Amygdala (tissue), 56 donors: ENCODE results near the gene DNAH14.
"Not testable (repeated sequence)": the region's sequence is repeated elsewhere in the genome, so short reads cannot be mapped to it uniquely, and the experiment has no call there.

Experiments used
- DNase-seq, 56 donors: peaks; one replicate each; lab custom pipeline; 2025; lab: John Stamatoyannopoulos, UW

DNAH14 gene

DNA sequence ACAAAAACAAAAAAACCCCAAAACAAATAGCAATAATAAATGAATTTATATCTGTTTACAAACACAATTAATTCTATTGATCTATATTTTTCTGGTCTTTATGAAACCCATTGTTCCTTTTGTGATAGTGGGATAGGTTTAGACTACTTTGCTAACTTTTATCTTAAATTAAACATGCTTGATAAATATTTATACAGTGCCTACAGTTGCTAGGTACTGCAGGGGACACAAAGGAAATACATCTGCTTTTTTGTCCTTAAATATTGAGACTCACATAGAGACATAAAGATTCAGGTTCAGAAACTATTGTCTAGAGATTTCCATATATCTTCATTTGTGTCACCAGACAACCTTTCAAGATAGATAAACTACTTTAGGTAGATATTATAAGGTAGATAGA, 8.5 kb upstream of the DNAH14 start:
- DNase-seq, result no peak

- DNase-seq, result no peak
Observed at GRCh38 chr1:224921354-224921753, 8.1 kb upstream of the DNAH14 start.

GRCh38 chr1:224922404-224923164, 6.9 kb upstream of the DNAH14 start:
- DNase-seq, result no peak

DNA sequence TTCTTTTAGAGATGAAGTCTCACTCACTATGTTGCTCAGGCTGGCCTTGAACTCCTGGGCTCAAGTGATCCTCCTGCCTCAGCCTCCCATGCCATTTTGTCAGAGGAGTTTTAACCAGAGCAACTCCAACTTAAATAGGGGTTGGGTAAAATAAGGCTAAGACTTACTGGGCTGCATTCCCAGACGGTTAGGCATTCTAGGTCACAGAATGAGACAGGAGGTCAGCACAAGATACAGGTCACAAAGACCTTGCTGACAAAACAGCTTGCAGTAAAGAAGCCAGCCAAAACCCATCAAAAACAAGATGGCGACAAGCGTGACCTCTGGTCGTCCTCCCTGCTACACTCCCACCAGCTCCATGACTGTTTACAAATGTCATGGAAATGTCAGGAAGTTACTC, 5.7 kb upstream of the DNAH14 start:
- no peak for DNase-seq

- DNase-seq, result not testable (repeated sequence)
Observed at GRCh38 chr1:224927631-224928030, 1.8 kb upstream of the DNAH14 start.

DNA sequence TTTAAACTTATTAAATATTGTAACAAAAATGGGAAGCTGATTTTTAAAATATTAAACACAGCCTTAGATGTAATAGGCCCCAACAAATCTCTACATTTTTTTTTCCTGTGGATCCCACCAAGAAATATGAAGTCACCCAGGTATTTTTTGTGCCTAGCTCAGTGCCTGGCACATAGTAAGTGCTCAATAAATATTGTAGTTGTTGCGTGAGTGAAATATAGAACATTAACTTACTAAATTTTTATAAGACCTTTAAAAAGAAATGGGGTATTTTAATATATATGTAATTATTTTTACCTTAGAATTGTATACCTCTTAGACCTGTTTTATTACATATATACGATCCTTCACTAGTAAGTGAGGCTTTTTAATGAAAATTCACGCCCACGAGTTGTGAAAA, 569 bp upstream of the DNAH14 start:
- DNase-seq, result no peak

GRCh38 chr1:224931605-224932004, 2.1 kb downstream of the DNAH14 start:
- no peak for DNase-seq

- no peak for DNase-seq
Observed at GRCh38 chr1:224932607-224933249, 3.3 kb downstream of the DNAH14 start.

DNA sequence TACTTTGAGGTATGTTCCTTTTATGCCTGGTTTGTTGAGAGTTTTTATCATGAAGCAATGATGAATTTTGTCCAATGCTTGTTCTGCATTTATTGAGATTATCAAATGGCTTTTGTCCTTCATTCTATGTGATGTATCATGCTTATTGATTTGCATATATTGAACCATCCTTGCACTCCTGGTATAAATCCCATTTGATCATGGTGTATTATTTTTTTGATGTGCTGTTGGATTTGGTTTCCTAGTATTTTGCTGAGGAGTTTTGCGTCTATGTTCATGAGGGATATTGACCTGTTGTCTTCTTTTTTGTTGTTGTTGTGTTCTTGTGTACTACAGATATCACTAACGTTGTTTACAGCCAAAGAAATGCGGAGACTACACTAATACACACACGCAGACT, 4.1 kb downstream of the DNAH14 start:
- no peak for DNase-seq

DNA sequence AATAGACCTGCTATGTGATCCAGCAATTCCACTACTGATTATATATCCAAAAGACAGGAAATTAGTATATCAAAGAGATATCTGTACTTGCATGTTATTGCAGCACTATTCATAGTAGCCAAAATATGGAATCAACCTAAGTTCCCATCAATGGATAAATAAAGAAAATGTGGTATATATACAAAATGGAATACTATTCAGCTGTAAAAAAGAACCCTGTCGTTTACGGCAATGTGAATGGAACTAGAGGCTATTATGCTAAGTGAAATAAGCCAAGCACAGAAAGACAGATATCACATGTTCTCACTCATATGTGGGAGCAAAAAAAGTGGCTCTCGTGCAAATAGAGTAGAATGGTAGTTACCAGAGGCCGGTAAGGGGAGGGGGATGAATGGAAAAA, 9.2 kb downstream of the DNAH14 start:
- DNase-seq, result no peak

DNA sequence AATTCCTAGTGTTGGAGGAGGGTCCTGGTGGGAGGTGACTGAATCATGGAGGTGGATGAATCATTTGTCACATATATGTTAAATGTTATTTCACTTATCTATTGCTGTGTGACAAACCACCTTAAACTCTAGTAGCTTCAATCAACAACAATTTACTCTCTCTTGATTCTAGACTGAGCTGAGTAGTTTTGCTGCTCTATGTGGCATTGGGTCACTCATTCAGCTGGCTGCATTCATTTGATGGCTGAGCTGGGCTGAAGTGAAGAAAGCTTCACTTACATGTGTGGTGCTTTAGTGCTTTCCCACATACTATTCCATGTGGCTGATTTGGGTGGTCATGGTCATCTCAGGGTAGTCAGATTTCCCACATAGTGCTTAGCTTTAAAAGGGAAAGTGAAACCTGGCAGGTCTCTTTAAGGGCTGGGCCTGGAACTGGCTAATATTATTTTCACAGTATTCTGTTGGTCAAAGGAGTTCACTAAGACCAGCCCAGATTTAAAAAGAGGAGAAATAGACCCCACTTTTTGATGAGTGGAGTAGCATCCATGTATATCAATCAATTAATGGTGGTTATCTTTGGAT, 10.5 kb downstream of the DNAH14 start:
- DNase-seq, result no peak

- DNase-seq, result not testable (repeated sequence)
Observed at GRCh38 chr1:224940735-224941134, 11.3 kb downstream of the DNAH14 start.

DNA sequence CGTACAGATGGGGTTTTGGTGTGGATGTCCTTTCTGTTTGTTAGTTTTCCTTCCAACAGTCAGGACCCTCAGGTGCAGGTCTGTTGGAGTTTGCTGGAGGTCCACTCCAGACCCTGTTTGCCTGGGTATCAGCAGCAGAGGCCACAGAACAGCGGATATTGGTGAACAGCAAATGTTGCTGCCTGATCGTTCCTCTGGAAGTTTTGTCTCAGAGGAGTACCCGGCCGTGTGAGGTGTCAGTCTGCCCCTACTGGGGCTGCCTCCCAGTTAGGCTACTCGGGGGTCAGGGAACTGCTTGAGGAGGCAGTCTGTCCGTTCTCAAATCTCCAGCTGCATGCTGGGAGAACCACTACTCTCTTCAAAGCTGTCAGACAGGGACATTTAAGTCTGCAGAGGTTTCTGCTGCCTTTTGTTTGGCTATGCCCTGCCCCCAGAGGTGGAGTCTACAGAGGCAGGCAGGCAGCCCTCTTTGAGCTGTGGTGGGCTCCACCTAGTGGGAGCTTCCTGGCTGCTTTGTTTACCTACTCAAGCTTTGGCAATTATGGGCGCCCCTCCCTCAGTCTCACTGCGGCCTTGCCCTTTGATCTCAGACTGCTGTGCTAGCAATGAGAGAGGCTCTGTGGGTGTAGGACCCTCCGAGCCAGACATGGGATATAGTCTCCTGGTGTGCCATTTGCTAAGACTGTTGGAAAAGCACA, 16.3 kb downstream of the DNAH14 start:
- not testable (repeated sequence) for DNase-seq

- not testable (repeated sequence) for DNase-seq
Observed at GRCh38 chr1:224946349-224946691, 16.8 kb downstream of the DNAH14 start.

DNA sequence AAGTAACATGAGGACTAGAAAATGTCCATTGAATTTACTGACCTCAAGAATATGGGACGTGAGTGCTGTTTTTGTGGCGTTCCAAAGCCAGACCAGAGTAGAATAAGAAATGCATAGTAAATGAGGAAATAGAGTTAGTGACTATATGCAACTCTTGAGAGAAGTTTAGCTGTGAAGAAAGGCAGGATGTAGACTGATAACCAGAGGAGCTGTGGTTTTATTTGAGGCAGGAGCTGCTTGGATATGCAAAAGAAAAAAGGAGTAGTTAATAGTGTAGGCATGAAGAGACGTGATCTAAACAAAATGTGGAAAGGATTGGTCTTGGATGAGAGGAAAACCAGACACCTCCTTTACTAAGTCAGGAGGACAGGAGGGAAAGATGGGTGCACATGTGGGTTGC, 28.2 kb downstream of the DNAH14 start:
- DNase-seq, result no peak

GRCh38 chr1:224958490-224958889, 29.0 kb downstream of the DNAH14 start:
- DNase-seq, result no peak

- no peak for DNase-seq
Observed at GRCh38 chr1:224959115-224959514, 29.6 kb downstream of the DNAH14 start.

- no peak for DNase-seq
Observed at GRCh38 chr1:224959656-224960055, 30.2 kb downstream of the DNAH14 start.

DNA sequence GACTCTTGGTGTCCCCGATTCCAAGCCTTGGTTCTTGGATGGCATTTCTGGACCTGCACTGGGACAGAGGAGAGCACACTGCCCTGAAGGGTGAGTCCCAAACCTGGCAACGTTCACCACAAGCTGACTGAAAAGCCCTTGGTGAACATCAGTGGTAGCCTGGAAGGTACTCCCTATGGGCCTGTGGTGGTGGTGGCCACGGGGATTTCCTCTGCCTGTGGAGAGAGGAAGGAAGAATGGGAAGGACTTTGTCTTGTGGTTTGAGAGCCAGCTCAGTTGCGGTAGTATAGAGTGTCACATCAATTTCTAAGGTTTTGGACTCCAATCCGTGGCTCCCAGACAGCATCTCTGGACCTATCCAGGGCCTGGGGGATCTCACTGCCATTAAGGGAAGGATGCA, 50.7 kb downstream of the DNAH14 start:
- no peak for DNase-seq

DNA sequence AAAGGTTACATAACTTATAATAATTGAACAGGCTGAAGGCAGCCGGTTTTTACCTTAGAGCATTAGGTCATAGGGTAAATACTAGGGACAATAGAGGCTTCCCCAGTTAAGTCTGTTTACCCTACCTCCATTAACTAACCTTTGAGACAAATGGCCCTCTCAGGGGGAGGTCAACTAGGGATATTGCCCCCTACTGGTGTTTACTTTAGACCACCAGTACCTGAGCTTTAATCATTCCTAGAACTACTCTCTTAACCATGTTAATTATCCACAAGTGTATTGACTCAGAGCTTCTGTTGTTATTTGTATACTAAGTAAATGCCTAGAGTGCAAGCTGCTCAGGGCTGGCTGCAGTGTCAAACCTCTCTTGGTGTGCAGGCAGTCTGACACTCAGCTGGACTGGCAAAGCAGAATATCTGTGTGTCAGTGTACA, 52.5 kb downstream of the DNAH14 start:
- not testable (repeated sequence) for DNase-seq

DNA sequence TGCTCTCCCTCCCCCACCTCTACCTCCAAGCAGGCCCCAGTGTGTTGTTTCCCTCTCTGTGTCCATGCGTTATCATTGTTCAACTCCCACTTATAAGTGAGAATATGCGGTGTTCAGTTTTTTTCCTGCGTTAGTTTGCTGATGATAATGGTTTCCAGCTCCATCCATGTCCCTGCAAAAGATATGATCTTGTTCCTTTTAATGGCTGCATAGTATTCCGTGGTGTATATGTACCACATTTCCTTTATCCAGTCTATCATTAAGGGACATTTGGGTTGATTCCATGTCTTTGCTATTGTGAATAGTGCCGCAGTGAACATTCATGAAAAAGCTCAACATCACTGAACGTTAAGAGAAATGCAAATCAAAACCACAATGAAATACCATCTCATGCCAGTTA, 58.6 kb downstream of the DNAH14 start:
- DNase-seq, result no peak
